H1 (cell line): ENCODE data around the gene KCNH5.

Source experiments
- BCL11A ChIP-seq, 2 experiments: IDR thresholded peaks; one replicate each; pipeline ENCODE4 v1.6.1; 2011; ENCODE audit warnings: low read depth in 2 of 2, low read length in 2 of 2, mild to moderate bottlenecking in 2 of 2
- BRCA1 ChIP-seq: IDR thresholded peaks from 2 replicates; pipeline ENCODE4 v1.6.1; 2012; ENCODE audit warnings: low read depth, low read length, improper control_type of control experiment
- CTCF ChIP-seq, 3 experiments: IDR thresholded peaks; 1 replicate in 2 of 3; 2 replicates in 1 of 3; pipeline versions ENCODE4 v1.5.1 to v1.6.1; 2011; ENCODE audit warnings: low read length in 3 of 3, mild to moderate bottlenecking in 3 of 3, inconsistent platforms in 2 of 3, low read depth in 1 of 3, moderate library complexity in 1 of 3; ENCODE audit not compliant: insufficient read depth in 1 of 3; ENCODE audit errors: control extremely low read depth in 1 of 3
- EP300 ChIP-seq, 2 experiments: IDR thresholded peaks; 1 replicate in 1 of 2; 2 replicates in 1 of 2; pipeline ENCODE4 v1.6.1; 2011 to 2012; ENCODE audit warnings: low read depth in 2 of 2, low read length in 2 of 2, mild to moderate bottlenecking in 2 of 2, borderline replicate concordance in 1 of 2, inconsistent platforms in 1 of 2, moderate library complexity in 1 of 2
- GTF2F1 ChIP-seq: IDR thresholded peaks from 2 replicates; pipeline ENCODE4 v1.6.1; 2012; ENCODE audit warnings: low read depth, low read length, improper control_type of control experiment, borderline replicate concordance
- HDAC6 ChIP-seq: IDR thresholded peaks from one replicate; pipeline ENCODE4 v1.7.1; 2012; ENCODE audit warnings: low read depth, mild to moderate bottlenecking, inconsistent platforms, low read length, moderate library complexity
- JUN ChIP-seq: IDR thresholded peaks from 2 replicates; pipeline ENCODE4 v1.6.1; 2011; ENCODE audit warnings: low read depth, mild to moderate bottlenecking, improper control_type of control experiment, low read length
- JUND ChIP-seq: IDR thresholded peaks from 2 replicates; pipeline ENCODE4 v1.6.1; 2011; ENCODE audit warnings: mild to moderate bottlenecking, improper control_type of control experiment, low read length
- MAX ChIP-seq: IDR thresholded peaks from 2 replicates; pipeline ENCODE4 v1.6.1; 2012; ENCODE audit warnings: inconsistent platforms
- POLR2AphosphoS5 ChIP-seq: IDR thresholded peaks from 2 replicates; pipeline ENCODE4 v1.6.1; 2011; ENCODE audit warnings: low read depth, low read length
- RAD21 ChIP-seq, 2 experiments: IDR thresholded peaks in 1 of 2; conservative IDR thresholded peaks in 1 of 2; 2 replicates each; pipeline ENCODE4 v1.6.1; 2011; ENCODE audit warnings: low read depth in 2 of 2, low read length in 2 of 2, improper control_type of control experiment in 1 of 2, inconsistent platforms in 1 of 2, mild to moderate bottlenecking in 1 of 2, moderate library complexity in 1 of 2
- RFX5 ChIP-seq: IDR thresholded peaks from 2 replicates; pipeline ENCODE4 v1.6.1; 2011; ENCODE audit warnings: low read depth, low read length, improper control_type of control experiment, borderline replicate concordance
- SP4 ChIP-seq: IDR thresholded peaks from 2 replicates; pipeline ENCODE4 v1.6.1; 2012; ENCODE audit warnings: low read length, inconsistent platforms
- TAF1 ChIP-seq: IDR thresholded peaks from 2 replicates; pipeline ENCODE4 v1.6.1; 2011; ENCODE audit warnings: mild to moderate bottlenecking, low read depth, low read length

GRCh38 chr14:62897771-62898170 lies 147.5 kb downstream of the KCNH5 start:
- TF ChIP-seq CTCF (IDR thresholded peaks at IDR 0.05; ENCODE audit: control extremely low read depth in 1 of 3, insufficient read depth in 1 of 3, low read depth in 1 of 3, low read length in 3 of 3), result no peak
- TF ChIP-seq RFX5, result no peak
- no peak for TF ChIP-seq BRCA1
- TF ChIP-seq GTF2F1, result no peak
- no peak for TF ChIP-seq BCL11A (IDR thresholded peaks at IDR 0.05; ENCODE audit: low read depth in 2 of 2, low read length in 2 of 2)
- TF ChIP-seq EP300 (IDR thresholded peaks at IDR 0.05; ENCODE audit: borderline replicate concordance in 1 of 2, low read depth in 2 of 2, low read length in 2 of 2), result no peak
- no peak for TF ChIP-seq SP4
- TF ChIP-seq TAF1, result no peak
- TF ChIP-seq JUND, result no peak
- TF ChIP-seq MAX, result no peak
- no peak for TF ChIP-seq POLR2AphosphoS5
- TF ChIP-seq JUN, result no peak
- no peak for TF ChIP-seq HDAC6
- no peak for TF ChIP-seq RAD21 (IDR thresholded peaks at IDR 0.05 in 1 of 2, conservative IDR thresholded peaks at IDR 0.05 in 1 of 2; ENCODE audit: low read depth in 2 of 2, low read length in 2 of 2)
